GM12801 (cell line): ENCODE data around the gene FCRL5.

Experiments
- TF ChIP-seq, protein P1 (sequence below): IDR thresholded peaks from one replicate; pipeline ENCODE4 v1.5.1; 2011; ENCODE audit warnings: control low read depth; ENCODE audit not compliant: insufficient read length; ENCODE audit errors: extremely low read depth

Gene FCRL5

GRCh38 chr1:157558119-157558518 lies 5.8 kb upstream of the FCRL5 start:
- TF ChIP-seq, protein P1, sequence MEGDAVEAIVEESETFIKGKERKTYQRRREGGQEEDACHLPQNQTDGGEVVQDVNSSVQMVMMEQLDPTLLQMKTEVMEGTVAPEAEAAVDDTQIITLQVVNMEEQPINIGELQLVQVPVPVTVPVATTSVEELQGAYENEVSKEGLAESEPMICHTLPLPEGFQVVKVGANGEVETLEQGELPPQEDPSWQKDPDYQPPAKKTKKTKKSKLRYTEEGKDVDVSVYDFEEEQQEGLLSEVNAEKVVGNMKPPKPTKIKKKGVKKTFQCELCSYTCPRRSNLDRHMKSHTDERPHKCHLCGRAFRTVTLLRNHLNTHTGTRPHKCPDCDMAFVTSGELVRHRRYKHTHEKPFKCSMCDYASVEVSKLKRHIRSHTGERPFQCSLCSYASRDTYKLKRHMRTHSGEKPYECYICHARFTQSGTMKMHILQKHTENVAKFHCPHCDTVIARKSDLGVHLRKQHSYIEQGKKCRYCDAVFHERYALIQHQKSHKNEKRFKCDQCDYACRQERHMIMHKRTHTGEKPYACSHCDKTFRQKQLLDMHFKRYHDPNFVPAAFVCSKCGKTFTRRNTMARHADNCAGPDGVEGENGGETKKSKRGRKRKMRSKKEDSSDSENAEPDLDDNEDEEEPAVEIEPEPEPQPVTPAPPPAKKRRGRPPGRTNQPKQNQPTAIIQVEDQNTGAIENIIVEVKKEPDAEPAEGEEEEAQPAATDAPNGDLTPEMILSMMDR, result no peak

DNA sequence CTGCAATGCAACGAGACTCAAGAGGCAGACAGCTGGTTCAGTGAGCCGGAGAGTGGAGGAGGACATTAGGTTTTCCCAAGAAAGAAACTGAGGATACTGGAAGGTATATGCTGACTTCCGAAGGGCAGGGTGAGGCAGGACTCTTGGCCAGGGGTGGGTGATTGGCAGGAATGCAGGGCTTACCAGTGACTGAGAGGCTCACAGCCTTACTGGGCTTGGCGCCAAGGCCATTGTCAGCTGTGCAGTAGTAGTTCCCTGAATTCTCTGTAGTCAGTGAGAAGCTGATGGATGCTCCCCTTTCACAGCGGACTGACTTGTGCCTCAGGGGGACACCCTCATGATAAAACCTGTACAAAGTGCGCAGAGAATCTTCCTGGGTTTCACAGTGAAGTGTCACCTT lies 9.6 kb downstream of the FCRL5 start:
- TF ChIP-seq, protein P1, result no peak

GRCh38 chr1:157540852-157541251 lies 11.5 kb downstream of the FCRL5 start:
- TF ChIP-seq, protein P1, result no peak

- TF ChIP-seq, protein P1, result no peak
Observed at GRCh38 chr1:157540160-157540748, 12.1 kb downstream of the FCRL5 start.

DNA sequence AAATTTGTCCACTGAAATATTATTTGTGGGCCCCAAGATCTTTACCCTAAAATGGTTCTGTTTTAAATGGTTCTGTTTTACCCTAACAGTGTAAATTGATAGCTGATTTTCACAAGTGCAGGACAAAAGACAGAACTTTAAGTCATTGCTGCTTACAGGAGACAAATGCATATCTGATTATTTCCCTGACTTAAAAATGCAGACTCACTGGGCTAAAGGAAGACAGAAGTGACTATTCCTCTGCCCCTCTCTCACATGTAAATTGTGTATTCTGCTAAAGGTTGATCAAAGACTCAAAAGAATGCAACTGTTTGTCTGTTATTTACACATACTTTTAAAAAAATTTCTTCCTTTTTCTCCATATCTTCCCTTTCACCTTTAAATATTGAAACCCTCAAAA lies 12.7 kb downstream of the FCRL5 start:
- TF ChIP-seq, protein P1, result no peak

DNA sequence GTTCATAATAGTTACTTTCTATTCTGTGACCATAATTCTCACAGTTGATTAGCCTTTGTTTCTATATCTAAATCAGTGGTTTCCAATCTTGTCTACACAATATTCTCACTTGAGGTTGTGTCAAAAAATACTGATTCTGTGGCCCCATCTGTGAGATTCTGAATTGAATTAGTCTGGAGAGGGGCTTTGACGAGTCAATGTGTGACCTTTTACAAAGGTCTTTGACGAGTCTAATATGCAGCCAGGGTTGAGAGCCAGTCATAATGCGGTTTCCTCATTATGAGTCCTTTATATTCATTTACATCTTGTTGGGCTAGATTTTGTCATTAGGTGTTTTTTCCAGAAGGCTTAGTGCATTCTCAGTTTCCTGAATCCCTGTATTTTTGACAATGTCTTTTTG lies 19.7 kb downstream of the FCRL5 start:
- TF ChIP-seq, protein P1, result no peak

DNA sequence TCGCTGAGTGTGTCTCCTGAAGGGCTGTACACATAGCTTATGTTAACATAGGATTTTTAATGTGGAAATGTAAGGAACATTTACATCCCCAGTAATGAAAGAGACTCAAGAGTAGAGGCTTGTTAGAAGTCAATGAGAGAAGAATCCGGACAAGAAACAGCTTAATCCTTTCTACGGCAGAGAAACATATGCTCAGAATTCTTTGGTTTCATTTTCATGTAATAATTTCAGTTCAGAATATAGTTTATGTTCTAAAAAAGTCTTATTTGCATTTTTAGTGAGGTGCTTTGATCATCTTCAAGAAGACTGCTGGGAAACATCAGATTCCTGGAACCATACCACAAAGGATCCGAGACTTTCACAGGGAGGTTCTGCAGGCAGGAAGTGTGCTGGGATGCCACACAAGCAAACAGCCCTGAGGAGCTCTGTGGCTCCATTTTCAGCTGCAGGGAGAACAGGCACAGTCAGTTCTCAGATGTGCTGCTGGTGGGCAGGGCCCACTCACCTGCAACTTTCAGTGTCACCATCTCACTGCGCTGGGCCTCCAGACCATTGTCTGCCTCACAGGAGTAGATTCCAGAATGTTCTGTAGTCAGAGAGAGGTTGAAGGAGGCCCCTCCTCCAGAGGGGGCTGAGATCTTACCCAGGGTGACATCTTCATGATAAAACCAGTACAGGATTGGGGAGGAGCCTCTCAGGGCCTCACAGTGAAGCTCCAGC lies 28.4 kb downstream of the FCRL5 start:
- TF ChIP-seq, protein P1, result no peak
